SK-N-SH (cell line): Measurements from ENCODE around the gene ZNF341.

Experiments used
- CTCF ChIP-seq: fragments of 200-600 bp; sonication (generic); IDR thresholded peaks from 2 replicates; pipeline ENCODE4 v1.6.1; 2017; ENCODE audit warnings: antibody characterized with exemption, mild to moderate bottlenecking, moderate library complexity
- MXI1 ChIP-seq: IDR thresholded peaks from 2 replicates; pipeline ENCODE4 v1.6.1; 2012; ENCODE audit warnings: mild to moderate bottlenecking, low read depth, low read length, improper control_type of control experiment
- NRF1 ChIP-seq: IDR thresholded peaks from 2 replicates; pipeline ENCODE4 v1.6.1; 2012; ENCODE audit warnings: low read depth, mild to moderate bottlenecking, low read length
- POLR2AphosphoS5 ChIP-seq: IDR thresholded peaks from 2 replicates; pipeline ENCODE4 v1.6.1; 2012; ENCODE audit warnings: low read depth, low read length
- RAD21 ChIP-seq: IDR thresholded peaks from 2 replicates; pipeline ENCODE4 v1.6.1; 2012; ENCODE audit warnings: mild to moderate bottlenecking, low read length
- RXRA ChIP-seq: IDR thresholded peaks from 2 replicates; pipeline ENCODE4 v1.4.0; 2012; ENCODE audit warnings: low read depth, mild to moderate bottlenecking, borderline replicate concordance
- SMC3 ChIP-seq: IDR thresholded peaks from 2 replicates; pipeline ENCODE4 v1.6.1; 2012; ENCODE audit warnings: low read depth, low read length, improper control_type of control experiment
- TCF12 ChIP-seq: IDR thresholded peaks from 2 replicates; pipeline ENCODE4 v1.4.0; 2012
- TF ChIP-seq, protein P1 (sequence below): IDR thresholded peaks from 2 replicates; pipeline ENCODE4 v1.4.0; 2012; ENCODE audit warnings: low read depth

DNA sequence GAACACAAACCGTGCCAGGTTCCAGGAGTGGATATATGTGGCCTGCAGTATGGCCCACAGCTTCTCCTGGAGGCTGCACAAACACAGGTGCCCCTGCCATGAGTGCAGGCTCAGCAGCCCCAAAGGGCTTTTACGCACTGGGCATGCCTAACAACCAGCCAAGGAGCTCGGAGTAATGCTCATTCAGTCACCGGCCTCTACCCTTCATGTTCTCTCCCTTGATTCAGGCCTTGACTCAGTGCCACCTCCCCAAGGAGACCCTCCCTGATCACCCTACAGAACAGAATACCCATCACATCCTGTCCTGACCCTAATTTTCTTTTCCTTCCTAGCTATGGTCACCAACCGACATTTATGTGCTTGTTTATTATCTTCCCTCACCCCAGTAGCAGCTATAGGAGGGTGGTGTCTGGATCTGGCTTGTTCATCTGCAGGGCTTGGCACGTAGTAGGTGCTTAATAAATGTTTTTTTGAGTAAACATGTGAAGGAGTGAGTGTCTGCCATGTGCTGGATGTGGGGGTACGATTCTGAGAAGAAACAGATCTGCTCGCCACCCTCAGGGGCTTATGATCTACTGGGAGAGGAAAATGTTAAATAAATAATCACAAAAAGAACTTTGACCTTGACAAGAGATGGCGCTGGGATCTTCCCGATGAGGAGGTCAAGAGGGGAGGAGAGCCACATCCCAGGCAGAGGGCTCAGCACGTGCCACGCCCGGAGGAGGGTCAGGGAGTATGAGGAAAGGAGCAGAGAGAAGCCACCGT, 20.9 kb upstream of the ZNF341 start:
- TF ChIP-seq POLR2AphosphoS5: no peak
- no peak for TF ChIP-seq CTCF
- no peak for TF ChIP-seq NRF1
- TF ChIP-seq RAD21: no peak
- no peak for TF ChIP-seq SMC3
- no peak for TF ChIP-seq MXI1
- TF ChIP-seq TCF12: no peak
- no peak for TF ChIP-seq RXRA
- TF ChIP-seq, protein P1, sequence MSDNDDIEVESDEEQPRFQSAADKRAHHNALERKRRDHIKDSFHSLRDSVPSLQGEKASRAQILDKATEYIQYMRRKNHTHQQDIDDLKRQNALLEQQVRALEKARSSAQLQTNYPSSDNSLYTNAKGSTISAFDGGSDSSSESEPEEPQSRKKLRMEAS: no peak
